ENCODE results near the gene TAS2R4.

GRCh38 chr7:141754939-141755338, 21.5 kb upstream of the TAS2R4 start:
- TF ChIP-seq EZH2phosphoT487 (IDR thresholded peaks at IDR 0.05; ENCODE audit: borderline replicate concordance, low read depth, low read length) (no peak), CTCF (conservative IDR thresholded peaks at IDR 0.05; ENCODE audit: low read length) (peak; percentile 71)
